SK-N-DZ (cell line): ENCODE data around the gene DIS3L2.

ENCODE experiments used
- DNase-seq: peaks from one replicate; pipeline ENCODE4 v3.0.0-alpha.2; 2015; ENCODE audit warnings: low spot score

The DIS3L2 gene

DNA sequence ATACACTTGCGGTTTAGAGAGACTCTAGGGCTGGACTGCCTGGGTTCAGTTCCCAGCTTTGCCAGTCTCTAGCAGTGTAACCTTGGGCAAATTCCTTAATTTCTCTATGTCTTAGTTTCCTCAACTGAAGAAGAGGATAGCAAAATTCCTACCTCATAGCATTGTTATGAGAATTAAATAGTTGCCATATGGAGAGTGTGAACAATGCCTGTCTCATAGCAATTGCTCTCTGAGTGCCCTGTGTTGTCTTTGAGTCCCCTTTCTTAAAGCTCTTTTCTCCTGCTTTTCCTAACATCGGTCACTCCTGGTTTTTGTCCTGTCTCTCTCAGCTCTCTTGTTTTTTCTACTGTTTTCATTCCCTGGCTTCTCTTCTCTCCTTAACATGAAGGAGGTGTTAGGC is 300.3 kb downstream of the DIS3L2 start:
- DNase-seq = no peak

- DNase-seq = no peak
Measured at GRCh38 chr2:232263295-232263694, 301.8 kb downstream of the DIS3L2 start.

GRCh38 chr2:232264081-232264480 is 302.6 kb downstream of the DIS3L2 start:
- DNase-seq = no peak

GRCh38 chr2:232265329-232265728 is 303.8 kb downstream of the DIS3L2 start:
- no peak for DNase-seq

- no peak for DNase-seq
Measured at GRCh38 chr2:232268636-232269165, 307.2 kb downstream of the DIS3L2 start.

GRCh38 chr2:232269867-232270266 is 308.4 kb downstream of the DIS3L2 start:
- no peak for DNase-seq

GRCh38 chr2:232273903-232274643 is 312.6 kb downstream of the DIS3L2 start:
- DNase-seq = no peak

GRCh38 chr2:232275670-232276069 is 314.2 kb downstream of the DIS3L2 start:
- DNase-seq = no peak

- no peak for DNase-seq
Measured at GRCh38 chr2:232276084-232276732, 314.7 kb downstream of the DIS3L2 start.

GRCh38 chr2:232276733-232277313 is 315.3 kb downstream of the DIS3L2 start:
- no peak for DNase-seq

DNA sequence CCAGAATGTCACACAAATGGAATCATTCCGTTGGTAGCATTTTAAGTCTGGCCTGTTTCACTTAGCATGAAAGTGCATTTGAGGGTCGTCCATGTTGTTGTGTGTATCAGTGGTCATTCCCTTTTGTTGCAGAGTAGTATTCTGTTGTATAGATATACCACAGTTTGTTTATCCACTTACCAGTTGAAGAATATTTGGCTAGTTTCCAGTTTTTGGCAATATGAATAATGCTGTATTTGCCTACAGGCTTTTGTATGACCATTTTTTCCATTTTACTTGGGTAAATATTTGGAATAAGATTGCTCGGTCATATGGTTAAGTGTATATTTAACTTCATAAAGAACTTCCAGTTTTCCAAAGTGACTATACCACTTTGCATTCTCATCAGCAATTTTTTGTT is 317.0 kb downstream of the DIS3L2 start:
- DNase-seq = no peak

DNA sequence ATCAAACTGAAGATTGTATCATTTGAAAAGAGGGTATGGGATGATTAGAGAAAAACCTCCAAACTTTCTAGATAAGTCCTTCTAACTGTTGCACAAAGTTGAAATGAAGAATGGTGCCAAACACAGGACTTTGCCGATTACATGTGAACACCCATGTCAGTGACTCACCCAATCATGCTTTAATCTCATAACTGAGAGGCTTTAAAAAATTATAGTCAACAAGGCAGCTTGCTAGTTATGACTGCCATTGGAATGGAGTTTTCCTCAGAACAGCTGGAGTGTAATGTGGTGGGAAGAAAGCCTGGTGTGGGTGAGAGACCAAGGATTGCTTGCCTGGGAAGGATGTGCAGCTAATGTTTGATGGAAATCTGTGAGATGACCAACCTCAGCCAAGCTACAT is 318.8 kb downstream of the DIS3L2 start:
- DNase-seq = no peak

GRCh38 chr2:232281858-232282507 is 320.5 kb downstream of the DIS3L2 start:
- no peak for DNase-seq

DNA sequence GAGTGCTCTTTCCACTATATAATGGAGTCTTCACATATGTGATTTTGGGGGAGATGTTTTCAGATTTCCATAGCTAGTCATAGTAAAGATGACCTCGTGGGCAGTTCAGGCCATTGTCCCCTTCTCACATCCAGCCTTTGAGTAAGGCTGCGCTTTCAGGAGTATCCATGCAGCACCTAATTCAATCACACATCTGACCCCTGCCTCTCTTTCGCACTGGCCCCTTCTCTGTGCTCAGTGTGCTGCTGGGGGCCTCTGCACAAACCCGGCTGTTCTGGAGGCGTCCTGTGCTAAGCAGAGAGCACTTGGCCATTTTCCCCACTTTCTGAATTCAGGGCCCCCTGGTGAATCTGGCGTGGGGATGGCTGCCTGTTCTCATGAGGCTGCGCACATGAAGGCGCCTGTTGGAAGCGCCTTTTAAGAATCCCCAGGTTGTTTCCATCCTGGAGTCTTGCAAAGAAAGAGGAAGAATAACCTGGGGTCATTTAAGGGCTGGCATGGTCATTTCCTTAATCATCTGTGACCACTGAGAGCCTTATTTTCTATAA is 321.1 kb downstream of the DIS3L2 start:
- DNase-seq = no peak

DNA sequence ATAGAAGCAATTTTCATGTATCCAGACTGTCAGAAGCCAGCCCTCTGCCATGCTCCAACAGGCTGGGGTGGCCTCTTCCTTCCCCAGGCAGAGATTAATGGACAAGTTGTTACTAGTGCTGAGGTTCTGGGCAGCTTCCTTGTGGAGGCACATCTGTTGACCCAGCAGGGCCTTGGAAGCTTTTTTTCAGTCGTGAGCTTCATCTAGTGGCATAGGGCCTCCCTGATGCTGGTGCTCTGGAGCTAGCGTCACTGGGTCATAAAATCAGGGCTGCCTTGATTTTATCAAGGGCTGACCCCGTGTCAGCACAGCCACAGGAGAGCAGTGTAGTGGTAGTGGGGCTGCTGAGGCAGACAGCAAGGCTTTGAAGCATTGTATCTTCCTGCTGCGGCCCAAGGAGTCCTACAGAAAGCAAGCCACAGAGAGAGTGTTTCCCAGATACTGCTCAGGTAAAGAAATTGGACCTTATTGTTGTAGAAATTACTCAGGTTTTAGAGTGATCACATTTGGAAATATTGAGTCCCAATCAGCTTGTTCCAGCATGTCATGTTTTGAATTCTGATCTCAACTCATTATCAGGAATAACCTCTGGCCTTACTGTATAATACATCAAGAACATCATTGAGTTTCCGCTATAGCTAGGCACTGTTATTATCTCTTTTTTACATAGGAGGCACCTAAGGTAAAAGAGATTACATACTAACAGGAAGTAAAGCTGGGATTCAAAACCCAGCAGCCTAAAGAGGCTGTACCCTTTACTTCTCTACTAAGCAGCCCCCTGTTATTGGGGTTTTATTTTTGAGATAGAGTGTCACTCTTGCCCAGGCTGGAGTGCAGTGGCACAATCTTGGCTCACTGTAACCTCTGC is 324.7 kb downstream of the DIS3L2 start:
- peak; percentile 56 for DNase-seq

- DNase-seq = no peak
Measured at GRCh38 chr2:232287316-232287715, 325.8 kb downstream of the DIS3L2 start.

GRCh38 chr2:232288489-232289030 is 327.0 kb downstream of the DIS3L2 start:
- no peak for DNase-seq

DNA sequence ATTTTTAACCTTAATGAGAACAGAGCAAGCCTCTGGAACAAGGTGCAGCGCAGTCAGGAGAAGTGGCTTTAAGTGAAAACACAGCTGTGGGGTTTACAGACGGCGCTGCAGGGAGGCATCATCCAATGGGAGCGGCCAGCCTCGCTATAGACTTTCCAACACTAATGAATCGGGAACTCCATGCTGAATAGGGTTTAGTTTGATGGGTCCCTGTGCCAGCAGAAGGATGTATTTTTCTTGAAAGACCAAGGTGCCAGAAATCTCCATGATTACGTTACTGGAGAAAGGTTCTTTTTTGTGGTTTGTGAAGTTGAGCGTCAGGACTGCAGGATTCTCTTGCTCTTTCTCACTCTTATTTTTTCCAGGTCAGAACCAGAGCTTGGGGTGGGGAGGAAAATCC is 329.2 kb downstream of the DIS3L2 start:
- DNase-seq = no peak

GRCh38 chr2:232291343-232291742 is 329.8 kb downstream of the DIS3L2 start:
- no peak for DNase-seq

- DNase-seq = peak; percentile 31
Measured at GRCh38 chr2:232292395-232293154, 331.1 kb downstream of the DIS3L2 start.
